RWPE2 (cell line): Measurements from ENCODE around the gene LGALS1.

Experiments
- ATAC-seq: fragments of 200-7000 bp; cut with Tn5 transposase; 3 replicates; pipeline ENCODE4 v1.9.1; 2021; ENCODE audit warnings: low read depth
- DNase-seq: peaks from one replicate; pipeline ENCODE4 v3.0.0-alpha.2; 2020; ENCODE audit warnings: low spot score
- H3K27ac ChIP-seq: fragments of 450-650 bp; 2 replicates; pipeline ENCODE4 v1.5.1; 2017; ENCODE audit warnings: mild to moderate bottlenecking; ENCODE audit not compliant: poor library complexity, severe bottlenecking
- H3K27me3 ChIP-seq: fragments of 250-450 bp; sonication (Bioruptor Pico); 2 replicates; pipeline ENCODE4 v1.5.1; 2021; ENCODE audit warnings: mild to moderate bottlenecking, moderate library complexity; ENCODE audit not compliant: insufficient read depth, poor library complexity, severe bottlenecking
- H3K36me3 ChIP-seq: fragments of 250-450 bp; sonication (Bioruptor Pico); 2 replicates; pipeline ENCODE4 v1.5.1; 2020; ENCODE audit warnings: low read depth, mild to moderate bottlenecking, moderate library complexity
- H3K4me1 ChIP-seq: fragments of 250-450 bp; sonication (Bioruptor Pico); 2 replicates; pipeline ENCODE4 v1.5.1; 2021; ENCODE audit warnings: mild to moderate bottlenecking, moderate library complexity; ENCODE audit not compliant: insufficient read depth, poor library complexity, severe bottlenecking
- H3K4me3 ChIP-seq: fragments of 250-450 bp; sonication (Bioruptor Pico); 2 replicates; pipeline ENCODE4 v1.5.1; 2021; ENCODE audit warnings: mild to moderate bottlenecking, moderate library complexity; ENCODE audit not compliant: severe bottlenecking
- H3K9me3 ChIP-seq: fragments of 250-450 bp; sonication (Bioruptor Pico); 2 replicates; pipeline ENCODE4 v1.5.1; 2021; ENCODE audit warnings: mild to moderate bottlenecking, moderate library complexity; ENCODE audit not compliant: severe bottlenecking
- TF ChIP-seq, protein P1 (sequence below): fragments of 450-650 bp; IDR thresholded peaks from one replicate; pipeline ENCODE4 v1.5.1; 2017; ENCODE audit warnings: mild to moderate bottlenecking, moderate library complexity; ENCODE audit not compliant: poor library complexity, severe bottlenecking

The LGALS1 gene

DNA sequence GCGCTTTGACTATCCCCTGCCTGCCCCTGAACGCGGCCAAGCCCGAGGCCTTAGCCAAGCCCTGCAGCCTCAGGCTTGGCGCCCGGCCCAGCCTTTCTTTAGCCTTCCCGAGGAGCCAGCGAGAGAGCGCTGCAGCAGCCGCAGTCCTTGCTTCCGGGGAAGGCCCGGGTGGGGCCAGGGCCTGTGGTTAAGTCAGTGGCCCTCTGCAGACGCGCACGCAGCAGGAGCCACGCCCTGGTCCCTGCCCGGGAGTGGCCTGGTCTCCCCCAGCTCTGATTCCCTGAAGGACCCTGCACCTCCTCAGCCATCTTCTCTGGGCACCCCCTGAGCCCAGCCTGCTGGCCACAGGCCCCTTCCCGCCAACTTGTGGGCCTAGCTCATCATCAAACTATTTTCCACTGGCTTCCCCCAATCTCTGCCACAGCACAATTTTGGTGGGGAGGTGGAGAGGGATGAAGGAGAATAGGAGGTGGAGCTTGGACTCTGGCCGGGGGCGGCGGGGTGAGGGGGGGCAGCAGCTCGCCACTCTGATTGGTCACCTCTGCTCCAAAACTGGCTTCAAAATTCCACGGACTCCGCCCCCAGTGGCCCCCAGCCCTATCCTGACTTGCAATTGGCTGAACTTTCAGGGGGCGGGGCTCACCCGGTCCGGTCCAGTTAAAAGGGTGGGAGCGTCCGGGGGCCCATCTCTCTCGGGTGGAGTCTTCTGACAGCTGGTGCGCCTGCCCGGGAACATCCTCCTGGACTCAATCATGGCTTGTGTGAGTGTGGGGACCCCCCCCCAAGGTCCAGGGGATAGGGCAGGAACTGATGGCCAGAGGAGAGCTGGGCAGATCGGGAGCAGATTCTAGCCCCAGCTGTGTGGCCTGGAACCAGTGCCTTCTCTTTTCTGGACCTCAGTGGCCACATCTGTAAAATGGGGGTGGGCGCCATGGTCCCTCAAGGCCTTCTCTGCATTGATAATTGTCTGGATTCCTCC is at the start of gene LGALS1:
LGALS1 (plus strand) TSS at position 686 of the 979 bp plus-strand sequence; CDS start at position 753, 67 bp downstream.
- DNase-seq (peak; percentile 97), ATAC-seq (peak; percentile 75)
- Histone ChIP-seq H3K27me3 (no peaks in the 10 kb centered on the region), H3K36me3 (peaks cover 34% of the 10 kb centered on the region), H3K27ac (peak within 1 kb of the TSS; percentile 93), H3K9me3 (no peaks in the 10 kb centered on the region), H3K4me1 (peaks cover 13% of the 10 kb centered on the region), H3K4me3 (peak within 1 kb of the TSS; percentile 63)
- TF ChIP-seq, protein P1, sequence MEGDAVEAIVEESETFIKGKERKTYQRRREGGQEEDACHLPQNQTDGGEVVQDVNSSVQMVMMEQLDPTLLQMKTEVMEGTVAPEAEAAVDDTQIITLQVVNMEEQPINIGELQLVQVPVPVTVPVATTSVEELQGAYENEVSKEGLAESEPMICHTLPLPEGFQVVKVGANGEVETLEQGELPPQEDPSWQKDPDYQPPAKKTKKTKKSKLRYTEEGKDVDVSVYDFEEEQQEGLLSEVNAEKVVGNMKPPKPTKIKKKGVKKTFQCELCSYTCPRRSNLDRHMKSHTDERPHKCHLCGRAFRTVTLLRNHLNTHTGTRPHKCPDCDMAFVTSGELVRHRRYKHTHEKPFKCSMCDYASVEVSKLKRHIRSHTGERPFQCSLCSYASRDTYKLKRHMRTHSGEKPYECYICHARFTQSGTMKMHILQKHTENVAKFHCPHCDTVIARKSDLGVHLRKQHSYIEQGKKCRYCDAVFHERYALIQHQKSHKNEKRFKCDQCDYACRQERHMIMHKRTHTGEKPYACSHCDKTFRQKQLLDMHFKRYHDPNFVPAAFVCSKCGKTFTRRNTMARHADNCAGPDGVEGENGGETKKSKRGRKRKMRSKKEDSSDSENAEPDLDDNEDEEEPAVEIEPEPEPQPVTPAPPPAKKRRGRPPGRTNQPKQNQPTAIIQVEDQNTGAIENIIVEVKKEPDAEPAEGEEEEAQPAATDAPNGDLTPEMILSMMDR: no peak

DNA sequence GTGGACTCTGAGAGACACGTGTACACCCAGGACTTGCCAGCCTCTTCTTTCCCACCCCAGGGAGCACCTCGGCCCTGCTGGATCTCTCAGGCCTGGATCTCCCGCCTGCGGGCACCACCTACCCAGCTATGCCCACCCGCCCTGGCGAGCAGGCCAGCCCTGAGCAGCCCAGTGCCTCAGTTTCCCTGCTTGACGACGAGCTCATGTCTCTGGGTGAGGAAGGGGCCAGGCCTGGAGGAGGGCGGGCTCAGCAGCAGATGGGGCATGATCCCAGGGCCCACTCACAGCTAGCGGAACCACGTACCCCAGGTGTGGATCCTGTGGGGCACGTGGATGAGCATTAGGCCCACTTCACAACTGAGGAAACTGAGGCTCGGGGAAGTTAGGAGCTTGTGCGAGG is 49.7 kb upstream of the LGALS1 start:
- no peaks in the 10 kb centered on the region for H3K4me1 ChIP-seq
- DNase-seq (no peak), ATAC-seq (no peak)
- no peak overlapping the region for H3K27ac ChIP-seq
- H3K36me3 ChIP-seq: peaks cover 14% of the 10 kb centered on the region
- H3K27me3 ChIP-seq: no peaks in the 10 kb centered on the region
- H3K4me3 ChIP-seq: no peak overlapping the region
- no peaks in the 10 kb centered on the region for H3K9me3 ChIP-seq
- TF ChIP-seq, protein P1: no peak

DNA sequence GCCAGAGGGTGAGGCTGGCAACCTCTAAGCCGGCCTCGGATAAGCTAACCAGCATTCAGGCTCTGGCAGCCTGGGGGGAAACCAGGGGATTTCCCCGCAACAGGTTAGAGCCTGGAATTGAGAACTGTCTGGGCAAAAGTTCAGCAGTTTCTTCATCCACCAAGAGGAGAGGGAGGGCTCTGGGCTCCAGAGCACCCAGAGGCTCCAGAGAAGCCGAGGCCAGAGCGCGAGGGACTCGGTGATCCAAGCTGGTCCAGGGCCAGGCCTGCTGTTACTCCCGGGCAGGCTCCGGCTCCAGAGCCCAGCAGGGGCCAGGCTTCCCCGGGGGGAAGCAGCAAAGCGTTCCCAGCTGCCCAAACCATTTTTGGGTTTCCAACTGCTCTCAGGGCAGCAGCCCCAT is 49.3 kb upstream of the LGALS1 start:
- peaks cover 14% of the 10 kb centered on the region for H3K36me3 ChIP-seq
- DNase-seq (no peak), ATAC-seq (no peak)
- TF ChIP-seq, protein P1: no peak
- H3K4me3 ChIP-seq: no peak overlapping the region
- H3K4me1 ChIP-seq: no peaks in the 10 kb centered on the region
- no peaks in the 10 kb centered on the region for H3K9me3 ChIP-seq
- H3K27me3 ChIP-seq: no peaks in the 10 kb centered on the region
- no peak overlapping the region for H3K27ac ChIP-seq

DNA sequence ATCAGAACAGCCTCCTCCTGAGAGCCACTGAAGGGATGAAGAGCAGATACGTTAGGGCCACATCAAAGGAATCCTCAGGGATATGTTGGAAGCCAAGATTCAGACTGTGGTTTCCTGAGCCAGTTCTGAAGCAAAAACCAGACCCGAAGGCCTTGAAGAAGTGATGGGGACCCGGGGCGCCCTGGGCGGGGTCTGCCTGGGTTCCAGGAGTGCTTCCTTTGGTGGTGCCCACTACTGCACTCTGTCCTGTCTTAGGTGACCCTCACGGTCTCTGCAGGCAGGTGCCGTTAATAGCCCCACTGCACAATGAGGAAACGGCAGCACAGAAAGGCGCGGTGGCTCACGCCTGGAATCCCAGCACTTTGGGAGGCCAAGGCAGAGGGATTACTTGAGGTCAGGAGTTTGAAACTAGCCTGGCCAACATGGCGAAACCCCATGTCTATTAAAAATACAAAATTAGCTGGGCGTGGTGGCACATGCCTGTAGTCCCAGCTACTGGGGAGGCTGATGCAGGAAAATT is 48.8 kb upstream of the LGALS1 start:
- TF ChIP-seq, protein P1: no peak
- Histone ChIP-seq H3K36me3 (peaks cover 10% of the 10 kb centered on the region), H3K27me3 (no peaks in the 10 kb centered on the region), H3K27ac (no peak overlapping the region), H3K4me1 (no peaks in the 10 kb centered on the region), H3K9me3 (no peaks in the 10 kb centered on the region), H3K4me3 (no peak overlapping the region)
- ATAC-seq (no peak), DNase-seq (no peak)
